ENCODE measurements around the gene NOLC1. TPM values are rescaled to one million over a fixed set of nuclear protein-coding genes. Genes with fewer than 3 reads are reported as not detected.

NOLC1 gene
- total and polyA plus RNA-seq, 10 of the 15 experiments (the other 5 are each of a cell fraction or from before 2014, with no cell fraction given), result 91.7 to 244 (median 128) TPM

- TF ChIP-seq PRDM15 (CRISPR knock-in tag; IDR thresholded peaks at IDR 0.05), result no peak
- no peak for TF ChIP-seq TCF7 (IDR thresholded peaks at IDR 0.05; ENCODE audit: borderline replicate concordance)
- TF ChIP-seq RCOR1 (conservative IDR thresholded peaks at IDR 0.05; ENCODE audit: low read depth, low read length), result no peak
- TF ChIP-seq RAD21 (IDR thresholded peaks at IDR 0.05; ENCODE audit: insufficient read depth, low read depth, low read length), result no peak
- TF ChIP-seq CBX3 (IDR thresholded peaks at IDR 0.05; ENCODE audit: borderline replicate concordance, low read depth), result no peak
These were observed 40.9 kb upstream of the NOLC1 start (continued) for GRCh38 chr10:102111276-102111675.

GRCh38 chr10:102112210-102112817 lies 39.9 kb upstream of the NOLC1 start:
- ATAC-seq (no peak), FAIRE-seq (peak; percentile 78), DNase-seq (ENCODE audit: low read depth, low spot score) (no peak)
- H3K9me3 ChIP-seq (replicated peaks; ENCODE audit: control insufficient read depth, insufficient read depth, low read length), result no peaks in the 10 kb centered on the region
- H3K27ac ChIP-seq (ENCODE audit: control insufficient read depth, insufficient read depth), result no peak overlapping the region
- H3K4me2 ChIP-seq (ENCODE audit: control insufficient read depth, insufficient read depth), result peak overlapping the region; percentile 94
- H4K20me1 ChIP-seq (ENCODE audit: control insufficient read depth, insufficient read depth), result no peaks in the 10 kb centered on the region
- ChIA-PET CTCF (interaction anchor here (0.6 to 1.4 kb wide), 8 partner anchors 10 to 706 kb away, joined by 3 to 5 read pairs (median 3); no protein-coding TSS in a partner anchor), POLR2A (interaction anchor here (0.5 kb wide), 1 partner anchor 59 kb away, joined by 4 read pairs; no protein-coding TSS in a partner anchor), SMC1A (ENCODE audit: uncharacterized antibody, unreplicated experiment) (interaction anchor here (1.4 to 1.6 kb wide), 2 partner anchors 12 to 38 kb away, joined by 4 read pairs; no protein-coding TSS in a partner anchor), RAD21 (ENCODE audit: unreplicated experiment) (interaction anchor here (0.9 kb wide), 1 partner anchor 470 kb away, joined by 3 read pairs; no protein-coding TSS in a partner anchor)
- H3K27me3 ChIP-seq (replicated peaks in 1 of 2; ENCODE audit: control insufficient read depth in 2 of 2, insufficient read depth in 2 of 2, low read length in 1 of 2), result no peaks in the 10 kb centered on the region
- H2AFZ ChIP-seq (ENCODE audit: control insufficient read depth, low read depth, low read length), result no peak overlapping the region
- H3K36me3 ChIP-seq (ENCODE audit: control insufficient read depth in 2 of 2, insufficient read depth in 2 of 2, low read length in 1 of 2), result peaks cover 21 to 31% of the 10 kb centered on the region in 2 experiments
- WGBS (ENCODE audit: insufficient coverage, insufficient replicate concordance, low lambda C conversion rate, missing lambda C conversion rate), result 53% methylated on average over 3 of the region's 3 CpGs
- no TSS peak for BruUV-seq (replicated peaks)
- H3K9ac ChIP-seq (ENCODE audit: control insufficient read depth, insufficient read depth, low read length), result no peak overlapping the region
- H3K4me1 ChIP-seq (ENCODE audit: control insufficient read depth, insufficient read depth, low read length), result peaks cover 26% of the 10 kb centered on the region
- intact Hi-C loops (cut with micrococcal nuclease; ENCODE audit: unreplicated experiment) (no loop called here), in situ Hi-C loops (cut with MboI) (no loop called here)
- H3K79me2 ChIP-seq (ENCODE audit: control insufficient read depth, insufficient read depth, low read length), result peaks cover 52% of the 10 kb centered on the region
- peak overlapping the region; percentile 96 for H3K4me3 ChIP-seq
- TF ChIP-seq PAX8 (IDR thresholded peaks at IDR 0.05) (no peak), RAD21 (IDR thresholded peaks at IDR 0.05; ENCODE audit: insufficient read depth, low read depth, low read length) (0 out of 2 replicates have a peak, but pooled peaks have one; percentile 7), CTCF (IDR thresholded peaks at IDR 0.05 in 2 of 3, conservative IDR thresholded peaks at IDR 0.05 in 1 of 3; ENCODE audit: control insufficient read depth in 2 of 3, extremely low read depth in 1 of 3, insufficient read depth in 1 of 3, low read depth in 3 of 3, low read length in 3 of 3) (peak; percentile 20 to 36 (median 36); a peak in 5 of 6 replicates), REST (IDR thresholded peaks at IDR 0.05; ENCODE audit: low read depth, low read length) (no peak)
